Measurements from ENCODE around the gene SLC40A1. TPM values are rescaled to one million over a fixed set of nuclear protein-coding genes. Genes with fewer than 3 reads are reported as not detected.

SLC40A1 gene
- total and polyA plus RNA-seq, 2 donors (not counting 3 experiments of a cell fraction or from before 2014, with no cell fraction given), result 8.5 to 15.1 TPM

GRCh38 chr2:189542145-189542882 is 38.3 kb downstream of the SLC40A1 start:
- Histone ChIP-seq H3K79me2 (ENCODE audit: control insufficient read depth, insufficient read depth, low read length) (no peaks in the 10 kb centered on the region), H3K27me3 (ENCODE audit: control insufficient read depth in 2 of 2, insufficient read depth in 2 of 2, low read length in 2 of 2) (no peaks in the 10 kb centered on the region), H3K4me3 (replicated peaks in 1 of 3; ENCODE audit: insufficient read depth in 1 of 3, low read depth in 1 of 3, low read length in 3 of 3) (no peak overlapping the region), H3K9ac (replicated peaks; ENCODE audit: extremely low read depth, insufficient read depth, low read length) (no peak overlapping the region), H3K4me1 (ENCODE audit: control insufficient read depth, extremely low read depth, insufficient read depth, low read length) (no peaks in the 10 kb centered on the region), H3K9me1 (replicated peaks; ENCODE audit: control insufficient read depth, extremely low read depth, insufficient read depth, low read length) (no peaks in the 10 kb centered on the region), H3K4me2 (ENCODE audit: insufficient read depth, low read length) (no peak overlapping the region), H3K9me3 (replicated peaks; ENCODE audit: control insufficient read depth, insufficient read depth, low read length) (no peaks in the 10 kb centered on the region), H2AFZ (ENCODE audit: low read depth, low read length) (no peak overlapping the region), H4K20me1 (replicated peaks; ENCODE audit: control insufficient read depth, extremely low read depth, insufficient read depth, low read length) (no peaks in the 10 kb centered on the region), H3K36me3 (ENCODE audit: control insufficient read depth in 2 of 2, extremely low read depth in 1 of 2, insufficient read depth in 2 of 2, low read length in 2 of 2) (no peaks in the 10 kb centered on the region), H3K27ac (ENCODE audit: insufficient read depth, low read depth, low read length) (no peak overlapping the region)
- no peak for TF ChIP-seq FOS (IDR thresholded peaks at IDR 0.05; ENCODE audit: borderline replicate concordance, insufficient read depth, low read length)
- no peak for TF ChIP-seq JUN (IDR thresholded peaks at IDR 0.05; ENCODE audit: borderline replicate concordance, insufficient read depth, insufficient read length, low read depth)
- TF ChIP-seq POLR2A (IDR thresholded peaks at IDR 0.05; ENCODE audit: low read depth, low read length), result no peak
- TF ChIP-seq MAX (IDR thresholded peaks at IDR 0.05; ENCODE audit: insufficient read depth, insufficient read length), result no peak
- TF ChIP-seq GATA2 (IDR thresholded peaks at IDR 0.05; ENCODE audit: insufficient read depth, insufficient read length, low read depth, low read length), result no peak
- TF ChIP-seq MYC (IDR thresholded peaks at IDR 0.05; ENCODE audit: low read depth, low read length), result no peak
- TF ChIP-seq CTCF (IDR thresholded peaks at IDR 0.05; ENCODE audit: extremely low read depth in 1 of 2, insufficient read depth in 1 of 2, low read depth in 1 of 2, low read length in 2 of 2), result no peak
- TF ChIP-seq POLR2AphosphoS5 (IDR thresholded peaks at IDR 0.05; ENCODE audit: insufficient read depth, low read depth, low read length), result no peak
- TF ChIP-seq EZH2 (IDR thresholded peaks at IDR 0.05; ENCODE audit: borderline replicate concordance, low read depth, low read length, severe bottlenecking), result no peak
- FAIRE-seq, result no peak
- no TSS peak for BruUV-seq (replicated peaks)
- dilution Hi-C loops (cut with MboI; ENCODE audit: extremely low pct_ligation_motif_present, low sequenced_read_pairs), result no loop called here
- intact Hi-C loops (cut with micrococcal nuclease), result no loop called here
- CTCF ChIA-PET, result interaction anchor here (0.5 kb wide), 1 partner anchor 180 kb away, joined by 3 read pairs; no protein-coding TSS in a partner anchor
- no peak for DNase-seq (ENCODE audit: low read depth, low spot score)
- POLR2A ChIA-PET, result no interaction called here
